Measurements from ENCODE around the gene BCAR1.
"Not testable (repeated sequence)": the region's sequence is repeated elsewhere in the genome, so short reads cannot be mapped to it uniquely, and the experiment has no call there.

BCAR1 gene

GRCh38 chr16:75211286-75211685, 40.1 kb downstream of the BCAR1 start:
- in situ Hi-C loops (cut with MboI; ENCODE audit: low pct_unique_long_range_greater_than_20kb, low sequenced_read_pairs): loop anchor here (25.0 kb wide), 1 partner anchor 551 kb away; no protein-coding TSS in a partner anchor

GRCh38 chr16:75209944-75210343, 41.5 kb downstream of the BCAR1 start:
- in situ Hi-C loops (cut with MboI; ENCODE audit: low pct_unique_long_range_greater_than_20kb, low sequenced_read_pairs): loop anchor here (25.0 kb wide), 1 partner anchor 552 kb away; no protein-coding TSS in a partner anchor
- DNase-seq: no peak

More at GRCh38 chr16:75211286-75211685, 40.1 kb downstream of the BCAR1 start:
- not testable (repeated sequence) for DNase-seq

- not testable (repeated sequence) for DNase-seq
- in situ Hi-C loops (cut with MboI; ENCODE audit: low pct_unique_long_range_greater_than_20kb, low sequenced_read_pairs): loop anchor here (25.0 kb wide), 1 partner anchor 553 kb away; no protein-coding TSS in a partner anchor
These were observed 41.9 kb downstream of the BCAR1 start for GRCh38 chr16:75209514-75209913.

- in situ Hi-C loops (cut with MboI; ENCODE audit: low pct_unique_long_range_greater_than_20kb, low sequenced_read_pairs): loop anchor here (25.0 kb wide), 1 partner anchor 553 kb away; no protein-coding TSS in a partner anchor
- DNase-seq: no peak
These were observed 42.4 kb downstream of the BCAR1 start for GRCh38 chr16:75208861-75209505.

- no peak for DNase-seq
- in situ Hi-C loops (cut with MboI; ENCODE audit: low pct_unique_long_range_greater_than_20kb, low sequenced_read_pairs): loop anchor here (25.0 kb wide), 1 partner anchor 554 kb away; no protein-coding TSS in a partner anchor
These were observed 43.1 kb downstream of the BCAR1 start for GRCh38 chr16:75208242-75208825.

GRCh38 chr16:75207831-75208230, 43.6 kb downstream of the BCAR1 start:
- in situ Hi-C loops (cut with MboI; ENCODE audit: low pct_unique_long_range_greater_than_20kb, low sequenced_read_pairs): loop anchor here (25.0 kb wide), 1 partner anchor 554 kb away; no protein-coding TSS in a partner anchor

GRCh38 chr16:75206749-75207451, 44.5 kb downstream of the BCAR1 start, which contains the start of gene CTRB2:
Gene CTRB2 (minus strand): TSS chr16:75207161. CDS start chr16:75207141, 20 bp downstream.
- in situ Hi-C loops (cut with MboI; ENCODE audit: low pct_unique_long_range_greater_than_20kb, low sequenced_read_pairs): loop anchor here (25.0 kb wide), 1 partner anchor 555 kb away; no protein-coding TSS in a partner anchor
- no peak for DNase-seq

More at GRCh38 chr16:75207831-75208230, 43.6 kb downstream of the BCAR1 start:
- no peak for DNase-seq

- in situ Hi-C loops (cut with MboI; ENCODE audit: low pct_unique_long_range_greater_than_20kb, low sequenced_read_pairs): loop anchor here (25.0 kb wide), 1 partner anchor 556 kb away; no protein-coding TSS in a partner anchor
These were observed 45.3 kb downstream of the BCAR1 start for GRCh38 chr16:75205961-75206748.

GRCh38 chr16:75205438-75205837, 46.0 kb downstream of the BCAR1 start:
- in situ Hi-C loops (cut with MboI; ENCODE audit: low pct_unique_long_range_greater_than_20kb, low sequenced_read_pairs): loop anchor here (25.0 kb wide), 1 partner anchor 557 kb away; no protein-coding TSS in a partner anchor
- not testable (repeated sequence) for DNase-seq

More at GRCh38 chr16:75205961-75206748, 45.3 kb downstream of the BCAR1 start:
- DNase-seq: not testable (repeated sequence)

GRCh38 chr16:75204905-75205304, 46.5 kb downstream of the BCAR1 start:
- not testable (repeated sequence) for DNase-seq
- in situ Hi-C loops (cut with MboI; ENCODE audit: low pct_unique_long_range_greater_than_20kb, low sequenced_read_pairs): loop anchor here (25.0 kb wide), 1 partner anchor 557 kb away; no protein-coding TSS in a partner anchor

- DNase-seq: no peak
- in situ Hi-C loops (cut with MboI; ENCODE audit: low pct_unique_long_range_greater_than_20kb, low sequenced_read_pairs): loop anchor here (25.0 kb wide), 1 partner anchor 558 kb away; no protein-coding TSS in a partner anchor
These were observed 47.0 kb downstream of the BCAR1 start for GRCh38 chr16:75204410-75204758.

- in situ Hi-C loops (cut with MboI; ENCODE audit: low pct_unique_long_range_greater_than_20kb, low sequenced_read_pairs): loop anchor here (25.0 kb wide), 1 partner anchor 558 kb away; no protein-coding TSS in a partner anchor
- no peak for DNase-seq
These were observed 47.6 kb downstream of the BCAR1 start for GRCh38 chr16:75203667-75204409.

- in situ Hi-C loops (cut with MboI; ENCODE audit: low pct_unique_long_range_greater_than_20kb, low sequenced_read_pairs): loop anchor here (25.0 kb wide), 1 partner anchor 559 kb away; no protein-coding TSS in a partner anchor
- DNase-seq: no peak
These were observed 48.3 kb downstream of the BCAR1 start for GRCh38 chr16:75203096-75203495.

GRCh38 chr16:75202069-75202590, 49.3 kb downstream of the BCAR1 start:
- in situ Hi-C loops (cut with MboI; ENCODE audit: low pct_unique_long_range_greater_than_20kb, low sequenced_read_pairs): loop anchor here (25.0 kb wide), 1 partner anchor 560 kb away; no protein-coding TSS in a partner anchor
- no peak for DNase-seq

- DNase-seq: no peak
- in situ Hi-C loops (cut with MboI; ENCODE audit: low pct_unique_long_range_greater_than_20kb, low sequenced_read_pairs): no loop called here
These were observed 53.3 kb downstream of the BCAR1 start for GRCh38 chr16:75198135-75198600.

GRCh38 chr16:75197522-75198134, 53.8 kb downstream of the BCAR1 start:
- DNase-seq: no peak
- in situ Hi-C loops (cut with MboI; ENCODE audit: low pct_unique_long_range_greater_than_20kb, low sequenced_read_pairs): no loop called here

GRCh38 chr16:75196836-75197235, 54.6 kb downstream of the BCAR1 start:
- in situ Hi-C loops (cut with MboI; ENCODE audit: low pct_unique_long_range_greater_than_20kb, low sequenced_read_pairs): no loop called here
- DNase-seq: no peak
